Fibroblast of the aortic adventitia (primary cell): Measurements from ENCODE around the gene ST6GALNAC3. TPM values are rescaled to one million over a fixed set of nuclear protein-coding genes. Genes with fewer than 3 reads are reported as not detected.

Experiments used
- DNase-seq: peaks from one replicate; pipeline ENCODE4 v3.0.0-alpha.2; 2010; ENCODE audit warnings: low read depth
- H3K4me3 ChIP-seq: 2 replicates; pipeline ENCODE4 v1.5.1; 2011; ENCODE audit warnings: low read depth, mild to moderate bottlenecking, control low read depth, low read length, moderate library complexity
- CTCF ChIP-seq: IDR thresholded peaks from 2 replicates; pipeline ENCODE4 v1.5.1; 2011; ENCODE audit warnings: mild to moderate bottlenecking, low read length, control low read depth, inconsistent platforms; ENCODE audit not compliant: insufficient read depth
- total RNA-seq: library from RNA; depleted of rRNA; stranded (reverse); fragments of >200 nt; gene quantifications from 2 replicates; pipeline ENCODE4 v1.2.3, GENCODE V29; 2012; ENCODE audit warnings: low replicate concordance

ST6GALNAC3 gene
- total RNA-seq, 1 donor: 3.1 TPM

DNA sequence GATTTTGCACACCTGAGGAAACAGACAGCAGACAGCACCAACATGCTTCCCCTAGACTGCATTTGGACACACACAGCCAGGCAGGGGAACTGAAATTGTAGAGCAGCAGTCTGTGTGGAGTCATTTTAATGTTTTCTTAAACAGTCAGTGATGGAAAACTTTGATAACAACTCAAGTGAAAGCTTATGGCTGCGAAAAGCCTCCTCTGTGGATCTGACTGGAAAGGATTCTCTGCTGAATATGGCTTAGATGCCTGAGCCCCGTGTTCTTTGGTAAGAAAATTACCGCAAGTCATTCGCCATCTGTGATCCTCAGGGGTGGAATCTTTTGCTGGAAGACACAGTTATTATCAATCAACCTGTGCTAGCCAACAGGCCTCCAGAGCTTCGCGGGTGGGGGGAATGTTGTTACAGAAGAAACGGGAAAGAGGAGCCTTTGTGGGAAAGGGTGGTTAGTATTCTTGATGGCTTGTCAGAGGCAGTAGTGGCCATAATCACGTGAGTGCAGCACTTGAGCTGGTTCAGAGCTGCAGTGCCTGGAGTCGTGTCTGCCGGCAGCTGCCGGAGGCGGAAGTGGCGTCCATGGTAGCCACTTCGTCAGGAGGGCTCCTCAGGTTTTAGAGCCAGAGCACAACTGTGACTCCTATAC is 204.7 kb downstream of the ST6GALNAC3 start:
- DNase-seq: peak; percentile 1
- H3K4me3 ChIP-seq: no peak overlapping the region
- no peak for TF ChIP-seq CTCF

DNA sequence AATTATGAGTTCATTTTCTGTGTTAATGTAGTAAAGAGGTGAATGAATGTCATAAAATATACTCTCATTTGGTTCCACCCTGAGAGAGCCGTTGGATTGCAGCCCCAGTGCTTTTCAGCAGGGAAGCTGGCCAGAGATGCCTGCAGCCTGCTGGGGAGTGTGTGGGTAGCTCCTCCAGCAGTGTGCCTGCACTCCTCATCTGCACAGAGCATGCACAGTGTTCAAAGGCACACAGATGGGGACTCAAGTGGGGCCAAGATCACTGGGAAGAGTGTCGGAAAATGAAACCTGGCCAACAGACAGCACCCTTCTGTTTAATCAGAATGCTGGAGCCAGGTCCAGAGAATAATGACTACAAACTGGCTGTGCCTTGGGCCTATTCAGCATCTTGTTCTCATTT is 206.8 kb downstream of the ST6GALNAC3 start:
- no peak for DNase-seq
- no peak for TF ChIP-seq CTCF
- no peak overlapping the region for H3K4me3 ChIP-seq

DNA sequence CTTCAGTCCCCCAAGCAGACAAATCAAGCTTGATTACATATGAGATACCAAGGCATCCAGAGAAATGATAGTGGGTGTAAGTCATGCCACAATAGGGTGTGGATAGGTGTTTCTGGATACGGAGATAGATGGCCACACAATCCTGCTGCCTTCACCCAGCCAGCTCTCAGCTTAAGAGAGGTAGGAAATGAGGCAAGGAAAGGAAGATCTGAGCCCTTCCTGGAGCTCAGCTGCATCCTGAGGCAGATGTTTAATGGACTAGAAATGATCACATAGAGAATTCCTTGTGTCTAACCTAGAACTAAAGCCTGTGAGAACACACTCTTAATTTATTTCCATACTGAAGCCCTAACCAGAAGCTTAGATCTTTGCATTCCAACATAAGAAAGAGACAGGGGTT is 210.3 kb downstream of the ST6GALNAC3 start:
- DNase-seq: no peak
- no peak for TF ChIP-seq CTCF
- H3K4me3 ChIP-seq: no peak overlapping the region

DNA sequence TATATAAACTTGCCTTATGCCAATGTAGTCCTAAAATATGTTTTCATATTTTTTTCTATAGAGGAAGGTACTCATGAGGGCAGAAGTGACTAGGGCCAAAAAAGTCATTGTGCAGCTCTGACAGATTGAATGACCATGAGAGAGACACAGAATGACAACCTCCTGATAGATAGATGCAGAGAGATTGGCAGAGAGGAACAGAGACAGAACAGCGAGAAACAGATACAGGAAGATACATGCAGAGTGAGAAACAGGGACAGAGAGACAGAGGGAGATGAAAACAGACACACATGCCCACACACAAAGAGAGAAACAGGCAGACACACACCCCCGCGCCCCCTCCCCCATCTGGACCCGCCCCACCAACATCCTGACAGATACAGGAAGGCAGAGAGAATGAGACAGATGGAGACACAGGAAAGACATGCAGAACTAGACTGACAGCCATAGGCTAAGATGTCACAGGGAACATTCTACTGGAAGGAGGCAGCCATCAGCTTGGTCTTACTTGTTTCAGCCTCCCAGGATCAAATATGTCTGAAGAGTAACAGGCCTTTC is 211.1 kb downstream of the ST6GALNAC3 start:
- no peak for DNase-seq
- H3K4me3 ChIP-seq: no peak overlapping the region
- no peak for TF ChIP-seq CTCF

- no peak for TF ChIP-seq CTCF
- H3K4me3 ChIP-seq: no peak overlapping the region
- no peak for DNase-seq
Observed at GRCh38 chr1:76287917-76288316, 213.4 kb downstream of the ST6GALNAC3 start.

DNA sequence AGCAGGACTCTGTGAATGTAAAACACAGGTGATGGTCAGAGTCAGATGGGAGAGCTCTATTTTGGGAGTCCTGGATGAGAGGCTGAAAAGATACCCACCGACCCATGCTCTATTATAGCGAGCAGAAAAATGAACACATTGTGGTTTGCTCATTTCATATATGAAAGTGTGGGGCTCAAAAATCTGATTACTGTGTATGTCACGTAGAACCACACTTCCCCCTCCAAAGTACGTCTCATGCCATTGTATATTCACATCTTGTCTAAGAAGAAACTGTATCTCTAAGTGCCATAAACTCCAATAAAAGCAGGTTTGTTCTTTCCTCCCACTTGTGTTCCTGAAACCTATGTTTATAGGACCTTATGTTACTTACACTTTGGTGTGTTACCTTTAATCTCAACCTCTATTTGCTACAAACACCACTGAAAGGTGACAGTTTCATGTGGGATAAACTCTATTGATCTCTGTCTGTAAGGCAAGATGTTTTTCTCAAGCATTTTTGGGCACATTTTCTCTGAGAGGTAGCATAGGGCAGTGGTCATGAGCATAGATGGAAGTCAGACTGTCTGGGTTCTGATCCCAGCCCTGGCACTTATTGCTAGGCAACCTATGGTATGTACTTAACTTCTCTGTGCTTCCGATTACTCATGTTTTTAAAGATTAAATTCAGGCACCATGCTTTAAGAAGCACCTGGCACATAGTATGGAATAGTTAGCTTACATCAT is 214.4 kb downstream of the ST6GALNAC3 start:
- no peak for DNase-seq
- no peak overlapping the region for H3K4me3 ChIP-seq
- TF ChIP-seq CTCF: no peak
